ENCODE measurements around the gene CCNJL.

GRCh38 chr5:160354666-160355065 lies 42.3 kb upstream of the CCNJL start:
- TF ChIP-seq CTCF (IDR thresholded peaks at IDR 0.05) (no peak), POLR2A (IDR thresholded peaks at IDR 0.05) (no peak)
